ENCODE measurements around the gene NIPAL3. TPM values are rescaled to one million over a fixed set of nuclear protein-coding genes. Genes with fewer than 3 reads are reported as not detected.

The NIPAL3 gene
- total RNA-seq, 1 experiment from 2014 or later = 16.6 TPM

DNA sequence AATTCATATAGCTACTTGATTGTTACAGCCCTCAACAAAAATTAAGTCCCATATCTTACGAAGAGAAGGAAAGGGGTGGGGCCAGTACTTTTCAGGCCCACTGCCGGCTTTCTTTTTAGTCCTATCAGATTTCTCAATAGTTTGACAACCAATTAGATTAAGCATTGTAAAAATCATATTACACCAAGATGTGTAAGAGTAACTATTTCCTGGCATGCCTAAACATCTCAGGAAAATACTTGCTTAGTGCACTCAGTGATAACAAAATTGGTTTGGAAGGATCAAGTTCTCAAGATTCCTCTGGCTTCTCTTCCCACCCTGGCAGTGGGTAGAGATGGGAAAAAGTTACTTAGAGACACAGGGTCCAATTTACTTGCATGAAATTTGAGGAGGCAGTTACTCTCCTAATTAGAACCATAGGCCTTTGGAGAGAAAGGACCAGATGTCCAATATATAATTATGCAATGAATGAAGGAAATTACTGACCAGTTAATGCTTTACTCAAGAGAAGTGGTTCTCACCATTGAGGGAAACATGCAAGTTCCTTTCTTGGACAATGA is 32.1 kb upstream of the NIPAL3 start:
- ATAC-seq (no peak), DNase-seq (ENCODE audit: low read depth, low spot score) (no peak)
- no peak overlapping the region for H2AFZ ChIP-seq (ENCODE audit: low read depth, low read length, poor library complexity, severe bottlenecking)
- peaks cover 0 to 17% of the 10 kb centered on the region in 2 experiments; a peak in 2 of 4 replicates for H3K4me1 ChIP-seq (ENCODE audit: control insufficient read depth in 1 of 2, insufficient read depth in 2 of 2, low read length in 2 of 2)
- no peak for TF ChIP-seq SIN3A (IDR thresholded peaks at IDR 0.05; ENCODE audit: low read depth)
- no peak for TF ChIP-seq CEBPB (IDR thresholded peaks at IDR 0.05; ENCODE audit: low read depth)
- TF ChIP-seq SRF (IDR thresholded peaks at IDR 0.05; ENCODE audit: low read depth) = no peak
- no peak for TF ChIP-seq CBX3 (IDR thresholded peaks at IDR 0.05; ENCODE audit: low read depth)
- no peak for TF ChIP-seq CTCF (IDR thresholded peaks at IDR 0.05 in 2 of 3, conservative IDR thresholded peaks at IDR 0.05 in 1 of 3; ENCODE audit: borderline replicate concordance in 1 of 3, insufficient read depth in 1 of 3, low read depth in 2 of 3, low read length in 2 of 3)
- TF ChIP-seq YY1 (IDR thresholded peaks at IDR 0.05; ENCODE audit: extremely low read depth, insufficient replicate concordance, low read depth, low read length) = no peak
- TF ChIP-seq, protein P1, sequence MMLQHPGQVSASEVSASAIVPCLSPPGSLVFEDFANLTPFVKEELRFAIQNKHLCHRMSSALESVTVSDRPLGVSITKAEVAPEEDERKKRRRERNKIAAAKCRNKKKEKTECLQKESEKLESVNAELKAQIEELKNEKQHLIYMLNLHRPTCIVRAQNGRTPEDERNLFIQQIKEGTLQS (IDR thresholded peaks at IDR 0.05) = no peak
- no peak for TF ChIP-seq JUND (IDR thresholded peaks at IDR 0.05)
- TF ChIP-seq, protein P2, sequence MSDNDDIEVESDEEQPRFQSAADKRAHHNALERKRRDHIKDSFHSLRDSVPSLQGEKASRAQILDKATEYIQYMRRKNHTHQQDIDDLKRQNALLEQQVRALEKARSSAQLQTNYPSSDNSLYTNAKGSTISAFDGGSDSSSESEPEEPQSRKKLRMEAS (IDR thresholded peaks at IDR 0.05) = no peak
- TF ChIP-seq SP1 (IDR thresholded peaks at IDR 0.05; ENCODE audit: low read depth) = no peak
- H3K27ac ChIP-seq (ENCODE audit: low read depth, low read length) = no peak overlapping the region
- POLR2A ChIA-PET = no interaction called here
- H4K20me1 ChIP-seq (ENCODE audit: insufficient read depth) = no peaks in the 10 kb centered on the region
- no peak overlapping the region for H3K9ac ChIP-seq (ENCODE audit: low read length)
- no peaks in the 10 kb centered on the region for H3K27me3 ChIP-seq (ENCODE audit: insufficient read depth, low read length)
- peaks cover 0 to 5% of the 10 kb centered on the region in 2 experiments; a peak in 1 of 4 replicates for H3K36me3 ChIP-seq (ENCODE audit: control insufficient read depth in 1 of 2, insufficient read depth in 2 of 2, low read length in 2 of 2)
- H3K4me3 ChIP-seq (replicated peaks in 1 of 2; ENCODE audit: low read depth in 1 of 2, low read length in 2 of 2) = no peak overlapping the region
- no peaks in the 10 kb centered on the region for H3K79me2 ChIP-seq (ENCODE audit: insufficient read depth, low read length)
- no peak overlapping the region for H3K4me2 ChIP-seq (ENCODE audit: low read length)
- CTCF ChIA-PET = interaction anchor here (1.3 to 3.3 kb wide), 2 partner anchors 182 to 233 kb away, joined by 6 to 22 read pairs; no protein-coding TSS in a partner anchor
- no peaks in the 10 kb centered on the region for H3K9me2 ChIP-seq (ENCODE audit: insufficient read depth)
- no TSS peak for BruUV-seq (replicated peaks)
- intact Hi-C loops (cut with micrococcal nuclease) = no loop called here
- RAD21 ChIA-PET (ENCODE audit: low non-redundant PET in 1 of 2, low total read pairs in 2 of 2, uncharacterized antibody in 2 of 2, unreplicated experiment in 2 of 2) = no interaction called here
- H3K9me3 ChIP-seq (ENCODE audit: control insufficient read depth in 1 of 2, insufficient read depth in 1 of 2, low read depth in 1 of 2, low read length in 2 of 2) = no peaks in the 10 kb centered on the region

Measured in HCT116 (cell line).